WTC11 (cell line): Measurements from ENCODE around the gene STRADB. TPM values are rescaled to one million over a fixed set of nuclear protein-coding genes. Genes with fewer than 3 reads are reported as not detected.

Experiments
- ATAC-seq: fragments of 200-7000 bp; cut with Tn5 transposase; 2 replicates; pipeline ENCODE4 v1.10.0; 2021; ENCODE audit warnings: mild to moderate bottlenecking, moderate library complexity
- CTCF ChIA-PET: fragments of 300-600 bp; sonication (Branson Sonifier 250); formaldehyde crosslinking; loops from one replicate; lab custom pipeline; 2021; ENCODE audit warnings: antibody characterized with exemption; lab: Charles Lee
- POLR2A ChIA-PET: fragments of 350-600 bp; sonication (Branson Sonifier 250); formaldehyde crosslinking; loops from one replicate; lab custom pipeline; 2021; ENCODE audit warnings: antibody characterized with exemption; lab: Charles Lee
- DNase-seq: peaks from one replicate; pipeline ENCODE4 v3.0.0; 2021; ENCODE audit warnings: low spot score
- H3K27ac Mint-ChIP-seq: 2 replicates; pipeline ENCODE4 v1.8.0; 2021; ENCODE audit warnings: mixed read lengths
- H3K27me3 Mint-ChIP-seq: 2 replicates; pipeline ENCODE4 v1.8.0; 2021; ENCODE audit warnings: low read depth, mild to moderate bottlenecking, moderate library complexity, mixed read lengths
- H3K36me3 Mint-ChIP-seq: 2 replicates; pipeline ENCODE4 v1.8.0; 2021; ENCODE audit warnings: mixed read lengths
- H3K4me1 Mint-ChIP-seq: 2 replicates; pipeline ENCODE4 v1.8.0; 2022; ENCODE audit warnings: mixed read lengths
- H3K4me3 Mint-ChIP-seq: 2 replicates; pipeline ENCODE4 v1.8.0; 2021; ENCODE audit warnings: mild to moderate bottlenecking, moderate library complexity, mixed read lengths
- H3K9me3 Mint-ChIP-seq: 2 replicates; pipeline ENCODE4 v1.8.0; 2021; ENCODE audit warnings: mixed read lengths
- ATF1 ChIP-seq: sonication (generic); formaldehyde crosslinking; IDR thresholded peaks from 2 replicates; pipeline ENCODE4 v1.8.1; 2023; ENCODE audit warnings: mild to moderate bottlenecking, moderate library complexity, missing genetic modification reagents
- CREB1 ChIP-seq: sonication (generic); formaldehyde crosslinking; IDR thresholded peaks from 2 replicates; pipeline ENCODE4 v1.8.0; 2023; ENCODE audit warnings: mild to moderate bottlenecking, missing genetic modification reagents
- EMX1 ChIP-seq: fragments of 250-450 bp; sonication (Bioruptor Pico); IDR thresholded peaks from 2 replicates; pipeline ENCODE4 v1.8.0; 2021; ENCODE audit warnings: mild to moderate bottlenecking
- JAZF1 ChIP-seq: fragments of 250-450 bp; sonication (Bioruptor Pico); IDR thresholded peaks from 2 replicates; pipeline ENCODE4 v1.9.0; 2021; ENCODE audit warnings: moderate library complexity, mild to moderate bottlenecking, inconsistent platforms
- MYBL2 ChIP-seq: sonication (generic); formaldehyde crosslinking; IDR thresholded peaks from 2 replicates; pipeline ENCODE4 v1.8.1; 2023; ENCODE audit warnings: mild to moderate bottlenecking, moderate library complexity, missing genetic modification reagents
- NFATC4 ChIP-seq: fragments of 250-450 bp; sonication (Bioruptor Pico); IDR thresholded peaks from 2 replicates; pipeline ENCODE4 v1.9.0; 2021; ENCODE audit warnings: mild to moderate bottlenecking
- PRRX2 ChIP-seq: fragments of 250-450 bp; sonication (Bioruptor Pico); IDR thresholded peaks from 2 replicates; pipeline ENCODE4 v1.8.0; 2021; ENCODE audit warnings: mild to moderate bottlenecking
- RELA ChIP-seq: sonication (generic); formaldehyde crosslinking; IDR thresholded peaks from 2 replicates; pipeline ENCODE4 v1.8.1; 2022; ENCODE audit warnings: missing genetic modification reagents, mild to moderate bottlenecking, borderline replicate concordance
- RORB ChIP-seq: fragments of 250-450 bp; sonication (Bioruptor Pico); IDR thresholded peaks from 2 replicates; pipeline ENCODE4 v1.9.0; 2021; ENCODE audit warnings: mild to moderate bottlenecking
- SMAD3 ChIP-seq: sonication (generic); formaldehyde crosslinking; IDR thresholded peaks from 2 replicates; pipeline ENCODE4 v1.8.0; 2022; ENCODE audit warnings: missing genetic modification reagents, mild to moderate bottlenecking, borderline replicate concordance
- SP1 ChIP-seq: sonication (generic); formaldehyde crosslinking; conservative IDR thresholded peaks from 2 replicates; pipeline ENCODE4 v1.8.1; 2022; ENCODE audit warnings: missing genetic modification reagents
- TEAD4 ChIP-seq: sonication (generic); formaldehyde crosslinking; IDR thresholded peaks from 2 replicates; pipeline ENCODE4 v1.8.0; 2022; ENCODE audit warnings: mild to moderate bottlenecking, missing genetic modification reagents
- ZNF121 ChIP-seq: sonication (generic); formaldehyde crosslinking; IDR thresholded peaks from 2 replicates; pipeline ENCODE4 v1.8.0; 2023; ENCODE audit warnings: missing genetic modification reagents
- ZNF138 ChIP-seq: sonication (generic); formaldehyde crosslinking; conservative IDR thresholded peaks from 2 replicates; pipeline ENCODE4 v1.8.1; 2022; ENCODE audit warnings: mild to moderate bottlenecking, moderate library complexity, missing genetic modification reagents
- ZNF396 ChIP-seq: fragments of 250-450 bp; sonication (Bioruptor Pico); IDR thresholded peaks from 2 replicates; pipeline ENCODE4 v1.8.0; 2021; ENCODE audit warnings: mild to moderate bottlenecking, moderate library complexity, borderline replicate concordance
- total RNA-seq: library from RNA; stranded (reverse); gene quantifications from 3 replicates; pipeline ENCODE4 v1.2.3, GENCODE V29; 2021
- TF ChIP-seq, protein P1 (sequence below): sonication (generic); formaldehyde crosslinking; IDR thresholded peaks from 2 replicates; pipeline ENCODE4 v1.8.0; 2022; ENCODE audit warnings: mild to moderate bottlenecking, missing genetic modification reagents
- TF ChIP-seq, protein P2 (sequence below): sonication (generic); formaldehyde crosslinking; IDR thresholded peaks from 2 replicates; pipeline ENCODE4 v1.8.0; 2023; ENCODE audit warnings: missing genetic modification reagents, mild to moderate bottlenecking, borderline replicate concordance
- TF ChIP-seq, protein P3 (sequence below): sonication (generic); formaldehyde crosslinking; IDR thresholded peaks from 2 replicates; pipeline ENCODE4 v1.8.1; 2023; ENCODE audit warnings: mild to moderate bottlenecking, moderate library complexity, missing genetic modification reagents
- TF ChIP-seq, protein P4 (sequence below): fragments of 250-450 bp; sonication (Bioruptor Pico); IDR thresholded peaks from 2 replicates; pipeline ENCODE4 v1.9.0; 2021; ENCODE audit warnings: mild to moderate bottlenecking, borderline replicate concordance

The STRADB gene
- total RNA-seq, 1 experiment from 2014 or later: 36.7 TPM

DNA sequence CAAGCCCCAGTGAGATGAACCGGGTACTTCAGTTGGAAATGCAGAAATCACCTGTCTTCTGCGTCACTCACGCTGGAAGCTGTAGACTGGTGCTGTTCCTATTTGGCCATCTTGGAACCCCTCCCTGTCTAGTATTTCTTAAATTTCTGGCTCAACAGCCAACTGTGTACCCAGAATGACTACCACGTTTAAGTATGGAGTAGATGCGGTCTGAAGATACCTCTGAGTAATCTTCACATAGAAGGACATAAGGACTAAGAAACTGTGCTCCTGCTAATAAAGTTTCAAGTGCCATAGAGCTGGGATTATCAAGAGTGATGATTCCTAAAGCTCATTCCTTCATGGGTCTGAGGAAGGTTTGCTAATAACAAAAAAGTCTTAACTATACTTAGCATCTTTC is 20.7 kb upstream of the STRADB start:
- H3K4me3 Mint-ChIP-seq: no peak overlapping the region
- H3K27me3 Mint-ChIP-seq: peaks cover 4% of the 10 kb centered on the region; the same call in 1 of the 2 replicates
- TF ChIP-seq ZNF121 (no peak), EMX1 (CRISPR knock-in tag) (no peak), CREB1 (no peak), ATF1 (no peak), SP1 (CRISPR knock-in tag) (no peak), RELA (no peak), RORB (CRISPR knock-in tag) (no peak), PRRX2 (CRISPR knock-in tag) (no peak), ZNF396 (CRISPR knock-in tag) (no peak), ZNF138 (CRISPR knock-in tag) (no peak), TEAD4 (CRISPR knock-in tag) (no peak), NFATC4 (CRISPR knock-in tag) (no peak), JAZF1 (CRISPR knock-in tag) (no peak), MYBL2 (CRISPR knock-in tag) (no peak), SMAD3 (CRISPR knock-in tag) (no peak)
- TF ChIP-seq, protein P1, sequence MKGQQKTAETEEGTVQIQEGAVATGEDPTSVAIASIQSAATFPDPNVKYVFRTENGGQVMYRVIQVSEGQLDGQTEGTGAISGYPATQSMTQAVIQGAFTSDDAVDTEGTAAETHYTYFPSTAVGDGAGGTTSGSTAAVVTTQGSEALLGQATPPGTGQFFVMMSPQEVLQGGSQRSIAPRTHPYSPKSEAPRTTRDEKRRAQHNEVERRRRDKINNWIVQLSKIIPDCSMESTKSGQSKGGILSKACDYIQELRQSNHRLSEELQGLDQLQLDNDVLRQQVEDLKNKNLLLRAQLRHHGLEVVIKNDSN: no peak
- TF ChIP-seq, protein P2, sequence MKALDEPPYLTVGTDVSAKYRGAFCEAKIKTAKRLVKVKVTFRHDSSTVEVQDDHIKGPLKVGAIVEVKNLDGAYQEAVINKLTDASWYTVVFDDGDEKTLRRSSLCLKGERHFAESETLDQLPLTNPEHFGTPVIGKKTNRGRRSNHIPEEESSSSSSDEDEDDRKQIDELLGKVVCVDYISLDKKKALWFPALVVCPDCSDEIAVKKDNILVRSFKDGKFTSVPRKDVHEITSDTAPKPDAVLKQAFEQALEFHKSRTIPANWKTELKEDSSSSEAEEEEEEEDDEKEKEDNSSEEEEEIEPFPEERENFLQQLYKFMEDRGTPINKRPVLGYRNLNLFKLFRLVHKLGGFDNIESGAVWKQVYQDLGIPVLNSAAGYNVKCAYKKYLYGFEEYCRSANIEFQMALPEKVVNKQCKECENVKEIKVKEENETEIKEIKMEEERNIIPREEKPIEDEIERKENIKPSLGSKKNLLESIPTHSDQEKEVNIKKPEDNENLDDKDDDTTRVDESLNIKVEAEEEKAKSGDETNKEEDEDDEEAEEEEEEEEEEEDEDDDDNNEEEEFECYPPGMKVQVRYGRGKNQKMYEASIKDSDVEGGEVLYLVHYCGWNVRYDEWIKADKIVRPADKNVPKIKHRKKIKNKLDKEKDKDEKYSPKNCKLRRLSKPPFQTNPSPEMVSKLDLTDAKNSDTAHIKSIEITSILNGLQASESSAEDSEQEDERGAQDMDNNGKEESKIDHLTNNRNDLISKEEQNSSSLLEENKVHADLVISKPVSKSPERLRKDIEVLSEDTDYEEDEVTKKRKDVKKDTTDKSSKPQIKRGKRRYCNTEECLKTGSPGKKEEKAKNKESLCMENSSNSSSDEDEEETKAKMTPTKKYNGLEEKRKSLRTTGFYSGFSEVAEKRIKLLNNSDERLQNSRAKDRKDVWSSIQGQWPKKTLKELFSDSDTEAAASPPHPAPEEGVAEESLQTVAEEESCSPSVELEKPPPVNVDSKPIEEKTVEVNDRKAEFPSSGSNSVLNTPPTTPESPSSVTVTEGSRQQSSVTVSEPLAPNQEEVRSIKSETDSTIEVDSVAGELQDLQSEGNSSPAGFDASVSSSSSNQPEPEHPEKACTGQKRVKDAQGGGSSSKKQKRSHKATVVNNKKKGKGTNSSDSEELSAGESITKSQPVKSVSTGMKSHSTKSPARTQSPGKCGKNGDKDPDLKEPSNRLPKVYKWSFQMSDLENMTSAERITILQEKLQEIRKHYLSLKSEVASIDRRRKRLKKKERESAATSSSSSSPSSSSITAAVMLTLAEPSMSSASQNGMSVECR: no peak
- TF ChIP-seq, protein P3, sequence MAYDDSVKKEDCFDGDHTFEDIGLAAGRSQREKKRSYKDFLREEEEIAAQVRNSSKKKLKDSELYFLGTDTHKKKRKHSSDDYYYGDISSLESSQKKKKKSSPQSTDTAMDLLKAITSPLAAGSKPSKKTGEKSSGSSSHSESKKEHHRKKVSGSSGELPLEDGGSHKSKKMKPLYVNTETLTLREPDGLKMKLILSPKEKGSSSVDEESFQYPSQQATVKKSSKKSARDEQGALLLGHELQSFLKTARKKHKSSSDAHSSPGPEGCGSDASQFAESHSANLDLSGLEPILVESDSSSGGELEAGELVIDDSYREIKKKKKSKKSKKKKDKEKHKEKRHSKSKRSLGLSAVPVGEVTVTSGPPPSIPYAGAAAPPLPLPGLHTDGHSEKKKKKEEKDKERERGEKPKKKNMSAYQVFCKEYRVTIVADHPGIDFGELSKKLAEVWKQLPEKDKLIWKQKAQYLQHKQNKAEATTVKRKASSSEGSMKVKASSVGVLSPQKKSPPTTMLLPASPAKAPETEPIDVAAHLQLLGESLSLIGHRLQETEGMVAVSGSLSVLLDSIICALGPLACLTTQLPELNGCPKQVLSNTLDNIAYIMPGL (CRISPR knock-in tag): no peak
- TF ChIP-seq, protein P4, sequence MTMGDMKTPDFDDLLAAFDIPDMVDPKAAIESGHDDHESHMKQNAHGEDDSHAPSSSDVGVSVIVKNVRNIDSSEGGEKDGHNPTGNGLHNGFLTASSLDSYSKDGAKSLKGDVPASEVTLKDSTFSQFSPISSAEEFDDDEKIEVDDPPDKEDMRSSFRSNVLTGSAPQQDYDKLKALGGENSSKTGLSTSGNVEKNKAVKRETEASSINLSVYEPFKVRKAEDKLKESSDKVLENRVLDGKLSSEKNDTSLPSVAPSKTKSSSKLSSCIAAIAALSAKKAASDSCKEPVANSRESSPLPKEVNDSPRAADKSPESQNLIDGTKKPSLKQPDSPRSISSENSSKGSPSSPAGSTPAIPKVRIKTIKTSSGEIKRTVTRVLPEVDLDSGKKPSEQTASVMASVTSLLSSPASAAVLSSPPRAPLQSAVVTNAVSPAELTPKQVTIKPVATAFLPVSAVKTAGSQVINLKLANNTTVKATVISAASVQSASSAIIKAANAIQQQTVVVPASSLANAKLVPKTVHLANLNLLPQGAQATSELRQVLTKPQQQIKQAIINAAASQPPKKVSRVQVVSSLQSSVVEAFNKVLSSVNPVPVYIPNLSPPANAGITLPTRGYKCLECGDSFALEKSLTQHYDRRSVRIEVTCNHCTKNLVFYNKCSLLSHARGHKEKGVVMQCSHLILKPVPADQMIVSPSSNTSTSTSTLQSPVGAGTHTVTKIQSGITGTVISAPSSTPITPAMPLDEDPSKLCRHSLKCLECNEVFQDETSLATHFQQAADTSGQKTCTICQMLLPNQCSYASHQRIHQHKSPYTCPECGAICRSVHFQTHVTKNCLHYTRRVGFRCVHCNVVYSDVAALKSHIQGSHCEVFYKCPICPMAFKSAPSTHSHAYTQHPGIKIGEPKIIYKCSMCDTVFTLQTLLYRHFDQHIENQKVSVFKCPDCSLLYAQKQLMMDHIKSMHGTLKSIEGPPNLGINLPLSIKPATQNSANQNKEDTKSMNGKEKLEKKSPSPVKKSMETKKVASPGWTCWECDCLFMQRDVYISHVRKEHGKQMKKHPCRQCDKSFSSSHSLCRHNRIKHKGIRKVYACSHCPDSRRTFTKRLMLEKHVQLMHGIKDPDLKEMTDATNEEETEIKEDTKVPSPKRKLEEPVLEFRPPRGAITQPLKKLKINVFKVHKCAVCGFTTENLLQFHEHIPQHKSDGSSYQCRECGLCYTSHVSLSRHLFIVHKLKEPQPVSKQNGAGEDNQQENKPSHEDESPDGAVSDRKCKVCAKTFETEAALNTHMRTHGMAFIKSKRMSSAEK (CRISPR knock-in tag): no peak
- peaks cover 12% of the 10 kb centered on the region for H3K4me1 Mint-ChIP-seq
- peaks cover 38% of the 10 kb centered on the region for H3K9me3 Mint-ChIP-seq
- ChIA-PET POLR2A (no interaction called here), CTCF (no interaction called here)
- ATAC-seq: no peak
- DNase-seq: no peak
- H3K27ac Mint-ChIP-seq: no peak overlapping the region
- H3K36me3 Mint-ChIP-seq: peaks cover 33% of the 10 kb centered on the region
